Left kidney (tissue), 2 donors: Measurements from ENCODE around the gene BMF. TPM values are rescaled to one million over a fixed set of nuclear protein-coding genes. Genes with fewer than 3 reads are reported as not detected.
A peak's percentile ranks its signal among the peaks of the same experiment; 100 is the strongest.

Experiments
- DNase-seq: peaks from one replicate; pipeline ENCODE4 v3.0.0-alpha.2; 2013
- polyA plus RNA-seq: library from polyadenylated mRNA; unstranded; fragments of 120-200 nt; gene quantifications from one replicate; pipeline ENCODE4 v1.2.1, GENCODE V29; 2013; ENCODE audit not compliant: insufficient read length

Gene BMF
- polyA plus RNA-seq, 1 donor = 45.3 TPM

GRCh38 chr15:40104296-40104864 is 4.3 kb downstream of the BMF start:
- no peak for DNase-seq

DNA sequence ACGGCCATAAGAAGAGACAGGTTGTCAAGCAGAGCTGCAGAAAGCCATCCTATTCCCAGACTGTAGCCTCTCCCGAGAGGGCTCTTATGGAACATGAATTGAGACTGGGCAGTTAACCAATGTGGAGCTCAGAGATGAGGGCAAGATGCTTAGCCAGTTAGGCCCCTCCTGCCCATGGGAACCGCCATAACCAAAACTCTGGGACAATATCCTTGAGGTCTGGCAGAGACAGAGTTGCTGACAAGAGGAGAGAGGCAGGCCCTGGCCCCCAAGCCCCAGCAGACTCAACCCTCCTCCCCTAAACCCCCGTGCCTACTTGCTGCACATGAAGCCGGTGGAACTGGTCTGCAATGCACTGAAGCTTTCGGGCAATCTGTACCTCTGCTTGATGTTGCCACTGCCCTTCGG is 4.8 kb downstream of the BMF start:
- no peak for DNase-seq

DNA sequence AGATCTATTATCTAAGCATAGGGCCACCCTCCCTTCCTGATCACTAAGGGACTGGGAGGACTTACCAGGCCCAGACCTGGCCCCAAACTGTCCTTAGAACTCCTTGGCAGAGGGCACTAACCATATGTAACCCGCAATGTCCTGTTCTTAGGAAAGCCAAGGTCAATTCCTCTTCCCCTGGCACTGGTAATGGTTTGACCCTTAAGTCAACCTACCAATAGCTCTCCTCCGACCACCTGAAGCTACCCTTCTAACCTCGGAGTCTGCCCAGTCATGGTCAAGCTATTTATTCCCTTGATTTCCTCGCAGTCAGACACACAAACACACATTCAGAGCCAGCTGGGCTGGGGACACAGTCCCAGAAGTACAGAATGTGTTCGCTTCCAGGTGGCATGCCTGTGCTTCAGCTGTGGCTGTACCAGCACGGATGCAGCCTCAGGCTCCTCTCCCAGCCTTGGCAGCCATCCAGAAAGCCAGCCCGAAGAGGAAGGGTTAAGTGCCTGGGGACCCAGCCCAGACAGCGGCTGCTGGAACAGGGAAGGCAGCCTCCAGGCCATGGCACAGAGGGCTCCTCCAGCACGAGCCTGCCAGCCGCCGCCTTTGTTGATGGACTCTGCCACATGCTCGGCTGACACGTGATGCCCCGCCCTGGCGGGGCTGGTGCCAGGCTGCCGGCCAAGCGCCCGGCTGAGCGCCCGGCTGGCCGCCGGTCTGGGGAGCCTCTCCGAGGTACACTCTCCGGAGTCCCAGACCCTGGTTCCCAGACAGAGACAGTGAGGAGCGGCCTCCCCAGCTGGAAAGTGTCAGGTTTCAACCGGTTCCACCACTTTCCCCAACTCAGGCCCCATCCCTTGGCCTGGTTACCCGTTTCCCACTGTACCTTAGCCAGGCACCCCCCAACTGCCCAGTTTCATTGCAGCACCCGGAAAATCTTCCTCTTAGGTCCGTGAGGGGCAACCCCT is 5.5 kb downstream of the BMF start:
- no peak for DNase-seq

DNA sequence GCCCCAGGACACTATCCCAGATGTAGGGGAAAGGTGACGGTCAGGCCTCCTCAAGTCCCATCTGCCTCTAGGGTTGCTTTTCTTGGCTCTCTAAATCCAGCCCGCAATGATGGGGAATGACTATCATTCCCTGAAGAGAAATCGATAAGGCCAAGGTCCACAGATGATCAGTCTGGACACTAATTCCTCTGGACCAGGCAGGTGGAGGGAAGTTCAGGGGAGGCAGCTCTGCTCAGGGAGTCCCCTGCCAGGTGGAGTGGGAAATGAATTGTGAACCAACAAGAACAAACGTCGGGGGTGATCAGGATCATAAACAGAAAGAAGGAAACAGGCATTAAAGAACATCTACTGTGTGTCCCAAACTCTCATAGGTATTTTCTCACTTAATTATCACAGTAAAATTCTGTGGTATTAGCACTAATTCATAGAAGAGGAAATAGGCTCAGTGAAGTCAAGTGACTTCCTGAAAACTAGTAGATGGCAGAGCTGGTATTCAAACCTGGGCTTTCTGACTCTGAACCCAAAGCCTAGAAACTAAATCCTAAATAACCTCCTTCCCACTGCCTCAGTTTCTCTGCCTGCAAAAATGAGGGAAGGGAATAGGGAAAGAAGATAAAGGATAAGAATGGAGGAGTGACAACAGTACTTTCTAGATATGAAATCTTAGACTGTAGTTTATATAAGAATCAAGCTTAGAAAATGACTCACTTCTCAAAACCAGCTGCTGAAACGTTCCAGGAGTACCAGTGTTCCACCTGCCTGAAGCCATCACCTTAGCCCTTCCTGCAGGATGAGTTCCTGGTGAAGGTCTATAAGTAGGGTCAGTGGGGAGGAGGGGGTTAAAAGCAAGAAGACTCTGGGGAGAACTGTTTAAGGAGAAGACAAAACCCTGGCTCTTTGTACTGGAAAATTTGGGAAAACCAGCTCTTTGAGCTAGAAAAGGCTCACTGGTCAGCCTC is 7.5 kb downstream of the BMF start:
- no peak for DNase-seq

- DNase-seq = no peak
Observed at GRCh38 chr15:40100123-40100946, 8.3 kb downstream of the BMF start.

GRCh38 chr15:40098489-40099261 is 10.0 kb downstream of the BMF start:
- peak; percentile 85 for DNase-seq

GRCh38 chr15:40097968-40098476 is 10.7 kb downstream of the BMF start:
- no peak for DNase-seq

DNA sequence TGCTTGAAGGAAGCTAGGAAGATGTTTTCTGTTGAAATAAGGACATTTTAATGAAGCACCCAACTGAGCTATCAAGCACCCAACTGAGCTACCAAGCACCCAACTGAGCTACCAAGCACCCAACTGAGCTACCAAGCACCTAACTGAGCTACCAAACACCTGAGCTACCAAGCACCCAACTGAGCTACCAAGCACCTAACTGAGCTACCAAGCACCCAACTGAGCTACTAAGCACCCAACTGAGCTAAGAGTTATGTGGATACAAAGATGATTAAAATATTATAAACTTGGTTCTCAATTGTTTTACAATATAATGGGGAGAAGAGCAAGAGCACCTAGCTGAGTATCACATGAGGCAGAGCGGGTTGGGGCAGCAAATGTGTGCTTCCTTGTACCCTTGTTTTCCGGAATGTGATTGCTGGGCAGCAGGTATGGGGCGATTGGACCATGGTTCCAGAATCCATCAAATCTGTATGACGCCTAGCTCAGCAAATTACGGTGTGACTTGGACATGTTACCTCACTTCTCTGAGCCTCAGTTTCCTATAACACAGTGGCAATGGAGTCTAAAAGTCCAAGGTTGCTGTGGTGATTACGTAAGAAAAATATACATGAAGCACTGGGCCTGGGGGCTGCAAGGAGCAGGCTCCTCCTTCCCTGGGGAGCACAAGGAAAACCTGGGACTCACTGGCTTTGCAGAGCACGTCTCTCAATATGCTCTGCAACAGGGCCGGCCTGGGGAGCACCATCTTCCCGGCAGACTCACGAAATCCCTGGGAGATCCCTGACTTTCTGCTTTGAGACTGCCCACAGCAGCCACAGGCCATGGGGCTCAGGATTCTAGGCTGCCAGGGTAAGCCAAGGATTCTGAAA is 11.3 kb downstream of the BMF start:
- no peak for DNase-seq

GRCh38 chr15:40096094-40096891 is 12.4 kb downstream of the BMF start:
- no peak for DNase-seq

DNA sequence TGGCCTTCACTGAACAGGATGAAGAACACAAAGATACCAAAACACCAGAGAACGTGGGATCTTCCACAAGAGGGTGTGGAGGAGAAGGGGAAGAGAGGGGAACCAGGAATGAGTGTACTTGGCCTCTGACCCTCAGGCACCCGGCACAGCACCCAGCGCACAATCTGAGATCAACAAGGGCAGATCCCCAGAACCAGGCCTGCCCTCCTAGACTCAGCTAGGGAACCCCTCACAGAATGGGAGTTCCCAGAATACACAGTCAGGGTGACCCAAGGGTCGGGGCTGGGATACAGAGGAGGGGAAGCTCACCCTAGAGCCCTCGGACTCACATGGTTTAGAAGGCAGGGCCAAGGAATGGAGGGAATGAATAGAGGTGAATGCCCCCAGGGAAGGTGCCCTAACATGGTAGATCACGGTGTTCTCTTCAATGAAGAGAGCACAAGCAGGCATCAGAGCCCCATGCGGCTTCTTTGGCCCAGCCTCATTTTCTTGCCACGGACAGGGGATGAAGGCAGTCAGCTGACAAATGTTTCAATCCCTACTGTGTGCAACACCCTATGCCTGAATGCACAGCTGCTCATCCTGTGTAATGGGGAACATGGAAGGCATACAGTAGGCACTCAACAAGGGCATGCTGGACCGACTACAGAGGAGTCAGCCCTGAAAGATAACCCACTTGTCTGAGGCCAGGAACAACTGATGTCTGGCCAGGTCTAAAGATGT is 13.1 kb downstream of the BMF start:
- no peak for DNase-seq

DNA sequence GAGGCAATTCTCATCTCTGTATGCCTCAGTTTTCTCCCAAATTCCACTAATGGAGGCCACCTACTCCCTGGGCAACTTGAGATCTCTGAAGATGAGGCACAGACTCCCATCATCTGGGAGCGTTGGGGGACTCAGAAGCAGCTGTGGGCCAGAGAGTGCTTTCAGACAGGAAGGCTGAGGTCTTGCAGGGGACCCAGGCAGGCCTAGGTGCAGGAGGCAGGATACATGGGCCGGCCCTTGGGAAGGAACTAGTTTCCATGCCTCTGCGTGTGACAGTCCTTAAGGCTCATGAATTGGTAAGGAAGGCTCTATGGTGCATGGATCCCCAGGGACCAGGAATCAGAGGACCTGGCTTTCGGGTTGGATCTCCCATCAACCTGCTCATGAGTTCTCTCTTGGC is 14.5 kb downstream of the BMF start:
- no peak for DNase-seq

DNA sequence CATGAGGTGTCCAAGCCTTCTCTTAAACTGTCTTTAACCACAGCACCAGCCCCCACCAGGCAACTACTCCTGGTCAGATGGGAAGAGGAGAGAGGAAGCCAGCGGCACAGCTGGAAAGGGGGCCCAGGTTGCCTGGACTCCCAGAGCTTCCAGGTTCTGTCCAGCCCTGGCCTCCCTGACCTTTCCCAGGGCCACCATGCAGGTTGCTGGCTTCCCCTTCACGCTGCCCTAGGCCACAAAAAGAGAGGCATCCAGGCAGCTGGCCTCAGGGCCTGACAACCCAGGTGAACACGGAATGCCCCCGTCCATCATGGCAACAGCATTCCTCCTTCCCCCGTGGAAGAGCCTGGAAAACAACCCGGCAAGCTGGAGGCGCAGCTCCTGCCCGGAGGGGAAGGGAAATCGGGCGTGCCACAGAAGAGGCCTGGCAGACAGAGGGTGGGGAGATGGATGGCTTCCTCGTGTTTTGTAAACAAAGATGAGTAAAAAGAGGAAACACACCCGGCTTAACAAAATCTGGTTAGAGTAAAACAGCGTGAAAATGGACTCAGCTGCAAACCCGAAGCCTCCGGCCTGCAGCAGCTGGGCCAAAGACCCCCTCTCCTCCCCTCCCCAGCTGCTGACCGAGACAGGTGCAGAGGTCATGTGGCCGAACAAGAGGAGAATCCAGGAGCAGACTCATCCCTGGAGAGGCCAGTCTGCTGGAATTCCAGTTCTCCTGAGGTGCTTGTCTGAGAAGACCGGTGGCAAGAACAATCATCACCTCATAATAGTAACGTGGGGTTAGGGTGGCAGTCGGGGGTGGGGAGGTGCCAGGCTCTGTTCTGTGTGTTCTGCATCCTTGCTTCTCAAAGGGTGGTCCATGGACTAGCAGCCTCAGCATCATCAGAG is 15.5 kb downstream of the BMF start:
- DNase-seq = no peak

- DNase-seq = peak; percentile 89
Observed at GRCh38 chr15:40092256-40092978, 16.3 kb downstream of the BMF start.

DNA sequence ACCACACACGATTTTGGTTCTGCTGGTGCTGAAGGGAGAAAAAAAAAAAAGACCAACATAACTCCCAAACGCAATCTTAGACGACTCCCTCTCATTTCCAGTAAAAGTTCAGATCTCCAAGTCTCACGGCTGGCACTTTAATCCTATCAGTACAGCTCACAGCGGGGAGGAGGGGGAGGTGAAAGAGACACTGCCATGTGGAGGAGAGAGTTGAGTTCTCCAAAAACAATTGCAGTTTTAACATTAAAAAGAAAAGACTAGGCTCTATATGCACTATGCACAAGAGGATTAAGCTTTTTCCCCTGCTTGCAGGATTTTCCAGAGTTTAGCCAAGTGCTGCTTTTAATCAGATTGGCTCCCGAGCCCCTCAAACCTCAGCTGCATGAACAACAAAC is 16.8 kb downstream of the BMF start:
- no peak for DNase-seq

DNA sequence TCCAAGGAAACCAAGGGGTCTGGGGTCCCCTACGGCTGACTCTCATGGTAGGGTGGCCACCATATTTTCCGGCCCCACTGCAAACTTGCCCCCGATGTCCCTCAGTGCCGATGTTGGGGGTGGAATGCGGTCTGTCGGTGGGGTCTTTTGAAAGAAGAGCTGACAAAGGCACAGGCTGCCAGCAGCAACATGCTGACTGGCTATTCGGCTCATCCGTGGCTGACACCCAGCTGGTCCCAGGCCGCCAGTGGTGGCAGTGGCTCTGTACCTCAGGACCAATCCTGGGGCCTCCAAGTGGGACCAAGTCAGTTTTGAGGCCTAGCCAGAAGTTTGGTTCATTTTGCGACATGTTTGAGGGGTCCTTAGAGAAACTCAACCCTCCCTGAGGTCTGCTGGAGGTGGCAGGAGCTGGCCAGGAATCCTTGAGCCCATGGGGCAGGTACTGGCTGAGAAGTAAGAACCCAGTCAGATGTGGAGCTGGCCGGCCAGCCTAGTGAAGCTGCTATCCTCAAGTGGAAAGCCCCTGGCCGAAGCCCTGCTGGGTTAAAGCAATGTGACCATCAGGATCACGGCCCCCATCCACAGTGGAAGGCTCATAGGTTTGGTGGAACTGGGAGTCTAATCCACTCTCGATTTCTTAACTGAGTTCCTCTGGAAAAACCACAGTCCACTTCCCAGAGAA is 17.8 kb downstream of the BMF start:
- DNase-seq = no peak
